ENCODE data around the gene CLIP4.

CLIP4 gene

GRCh38 chr2:29216609-29216909, 101.3 kb downstream of the CLIP4 start:
- no peak overlapping the region for H3K27ac ChIP-seq
- POLR2A ChIA-PET (ENCODE audit: low non-redundant PET) = no interaction called here
- TF ChIP-seq, protein P1, sequence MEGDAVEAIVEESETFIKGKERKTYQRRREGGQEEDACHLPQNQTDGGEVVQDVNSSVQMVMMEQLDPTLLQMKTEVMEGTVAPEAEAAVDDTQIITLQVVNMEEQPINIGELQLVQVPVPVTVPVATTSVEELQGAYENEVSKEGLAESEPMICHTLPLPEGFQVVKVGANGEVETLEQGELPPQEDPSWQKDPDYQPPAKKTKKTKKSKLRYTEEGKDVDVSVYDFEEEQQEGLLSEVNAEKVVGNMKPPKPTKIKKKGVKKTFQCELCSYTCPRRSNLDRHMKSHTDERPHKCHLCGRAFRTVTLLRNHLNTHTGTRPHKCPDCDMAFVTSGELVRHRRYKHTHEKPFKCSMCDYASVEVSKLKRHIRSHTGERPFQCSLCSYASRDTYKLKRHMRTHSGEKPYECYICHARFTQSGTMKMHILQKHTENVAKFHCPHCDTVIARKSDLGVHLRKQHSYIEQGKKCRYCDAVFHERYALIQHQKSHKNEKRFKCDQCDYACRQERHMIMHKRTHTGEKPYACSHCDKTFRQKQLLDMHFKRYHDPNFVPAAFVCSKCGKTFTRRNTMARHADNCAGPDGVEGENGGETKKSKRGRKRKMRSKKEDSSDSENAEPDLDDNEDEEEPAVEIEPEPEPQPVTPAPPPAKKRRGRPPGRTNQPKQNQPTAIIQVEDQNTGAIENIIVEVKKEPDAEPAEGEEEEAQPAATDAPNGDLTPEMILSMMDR (conservative IDR thresholded peaks at IDR 0.05; ENCODE audit: low read depth) = no peak
- CTCF ChIA-PET = no interaction called here
- DNase-seq (ENCODE audit: low spot score) = no peak

DNA sequence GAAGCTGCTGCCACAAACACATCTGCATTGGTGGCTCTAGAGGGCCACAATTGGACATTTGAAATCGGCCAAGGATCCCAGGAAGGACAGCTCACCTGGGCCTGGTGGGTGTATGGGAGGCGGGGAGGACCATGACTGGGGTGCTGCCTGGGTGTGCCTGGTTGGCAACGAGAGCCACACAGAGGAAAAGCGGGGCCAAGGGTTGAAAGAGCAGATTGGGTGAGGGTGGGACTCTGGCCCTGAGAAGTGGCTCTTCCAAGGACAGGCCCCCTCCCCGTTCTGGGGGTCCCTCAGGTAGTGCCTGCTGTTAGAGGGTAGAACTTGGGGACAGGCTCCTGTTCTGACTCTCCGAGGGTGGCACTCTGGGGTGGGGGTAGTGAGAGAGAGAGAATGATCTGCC, 102.9 kb downstream of the CLIP4 start:
- ChIA-PET CTCF (interaction anchor here (0.6 kb wide), 1 partner anchor 854 kb away, joined by 4 read pairs; no protein-coding TSS in a partner anchor), POLR2A (ENCODE audit: low non-redundant PET) (no interaction called here)
- TF ChIP-seq, protein P1 (conservative IDR thresholded peaks at IDR 0.05; ENCODE audit: low read depth) = no peak
- H3K27ac ChIP-seq = no peak overlapping the region
- no peak for DNase-seq (ENCODE audit: low spot score)

DNA sequence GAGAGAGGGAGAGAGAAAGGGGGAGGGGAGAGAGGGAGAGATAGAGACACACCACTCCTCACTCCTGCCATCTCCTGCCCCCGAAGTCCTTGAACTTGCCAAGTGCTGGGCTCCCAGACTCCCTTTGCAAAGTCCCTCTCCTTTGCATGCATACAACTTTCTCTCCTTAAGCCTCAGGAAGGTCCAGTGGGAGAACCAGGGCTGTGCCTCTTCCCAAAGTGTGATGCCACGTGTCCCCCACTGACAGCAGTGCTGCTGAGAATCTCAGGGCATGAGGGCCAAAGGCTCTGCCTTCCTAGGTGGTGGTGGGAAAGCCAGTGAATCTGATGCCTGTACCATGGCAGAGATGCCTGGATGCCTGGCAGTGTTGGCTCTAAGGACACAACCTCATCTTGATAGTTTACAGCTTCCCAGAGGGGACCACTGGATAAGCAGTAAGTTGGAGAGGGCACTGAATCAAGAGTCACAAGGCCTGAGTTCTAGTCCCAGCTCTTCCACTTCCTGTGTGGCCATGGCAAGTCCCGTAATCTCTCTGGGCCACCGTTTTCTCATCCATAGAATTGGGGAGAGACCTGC, 103.4 kb downstream of the CLIP4 start:
- no peak overlapping the region for H3K27ac ChIP-seq
- no peak for DNase-seq (ENCODE audit: low spot score)
- ChIA-PET CTCF (no interaction called here), POLR2A (ENCODE audit: low non-redundant PET) (no interaction called here)
- TF ChIP-seq, protein P1 (conservative IDR thresholded peaks at IDR 0.05; ENCODE audit: low read depth) = no peak

GRCh38 chr2:29219374-29219773, 104.2 kb downstream of the CLIP4 start:
- no peak for DNase-seq (ENCODE audit: low spot score)
- TF ChIP-seq, protein P1 (conservative IDR thresholded peaks at IDR 0.05; ENCODE audit: low read depth) = no peak
- ChIA-PET POLR2A (ENCODE audit: low non-redundant PET) (no interaction called here), CTCF (no interaction called here)
- H3K27ac ChIP-seq = no peak overlapping the region

DNA sequence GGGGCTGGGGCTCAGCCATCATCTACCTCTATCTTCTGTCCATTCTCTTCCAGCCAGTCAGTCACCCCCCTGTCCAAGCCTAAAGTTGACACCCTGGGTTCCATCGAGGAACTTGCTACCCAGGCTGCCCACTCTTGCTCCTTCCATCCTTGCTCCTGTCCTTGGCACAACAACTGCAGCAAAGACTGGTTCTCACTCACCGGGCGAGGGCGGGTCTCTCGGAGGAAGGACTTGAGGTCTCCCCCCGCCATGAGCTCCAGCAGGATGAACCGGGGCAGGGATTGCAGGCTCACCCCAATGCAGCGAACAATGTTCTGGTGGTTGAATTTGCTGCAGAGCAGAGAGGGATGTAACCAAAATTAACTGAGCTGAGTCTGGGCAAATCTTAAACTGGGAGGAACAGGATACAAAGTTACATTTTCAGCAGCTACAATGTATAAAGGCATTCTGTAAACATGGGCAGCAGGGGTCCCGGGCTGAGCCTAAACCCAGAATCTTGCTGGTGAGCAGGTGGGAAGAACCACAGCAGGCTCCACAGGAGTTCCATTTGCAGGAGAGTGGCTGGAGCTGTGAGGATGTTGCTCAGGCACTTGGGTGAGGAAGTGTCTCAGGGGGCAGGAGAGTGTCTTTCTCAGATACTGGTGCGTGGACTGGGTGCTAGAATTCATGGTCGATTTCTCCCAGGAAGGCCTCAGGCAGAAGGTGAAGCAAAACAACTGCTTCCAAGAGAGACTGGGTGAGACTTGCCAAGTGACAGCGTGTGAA, 105.5 kb downstream of the CLIP4 start:
- no peak overlapping the region for H3K27ac ChIP-seq
- ChIA-PET CTCF (no interaction called here), POLR2A (ENCODE audit: low non-redundant PET) (no interaction called here)
- TF ChIP-seq, protein P1 (conservative IDR thresholded peaks at IDR 0.05; ENCODE audit: low read depth) = no peak
- DNase-seq (ENCODE audit: low spot score) = no peak

- ChIA-PET POLR2A (ENCODE audit: low non-redundant PET) (no interaction called here), CTCF (interaction anchor here (1.0 kb wide), 1 partner anchor 14 kb away, joined by 4 read pairs; no protein-coding TSS in a partner anchor)
- peak overlapping the region; percentile 79 for H3K27ac ChIP-seq
- DNase-seq (ENCODE audit: low spot score) = no peak
- TF ChIP-seq, protein P1 (conservative IDR thresholded peaks at IDR 0.05; ENCODE audit: low read depth) = no peak
Measured at GRCh38 chr2:29222381-29223179, 107.4 kb downstream of the CLIP4 start.

Measured in RWPE1 (cell line).